Measurements from ENCODE around the gene UGT1A4.
A peak's percentile ranks its signal among the peaks of the same experiment; 100 is the strongest.

Gene UGT1A4

DNA sequence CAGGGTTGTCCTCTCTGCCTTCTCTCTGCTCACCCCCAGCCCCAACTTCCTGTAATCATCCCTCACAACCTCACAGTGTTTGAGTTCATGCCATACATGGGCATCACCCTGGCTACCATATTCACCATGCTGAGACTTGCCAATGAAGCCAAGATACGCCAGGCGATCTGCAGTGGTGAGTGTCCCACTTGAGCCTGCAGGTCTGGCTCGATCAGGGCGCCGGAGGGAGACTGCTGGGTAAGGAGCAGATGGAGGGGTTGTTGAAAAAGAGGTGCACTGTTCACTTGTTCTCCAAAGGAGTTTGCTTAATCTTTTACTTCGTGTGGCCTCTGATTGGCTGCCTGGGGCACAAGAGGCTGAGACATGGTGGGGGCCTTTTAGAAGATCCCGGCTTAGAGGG, 74.2 kb downstream of the UGT1A4 start:
- DNase-seq: no peak

DNA sequence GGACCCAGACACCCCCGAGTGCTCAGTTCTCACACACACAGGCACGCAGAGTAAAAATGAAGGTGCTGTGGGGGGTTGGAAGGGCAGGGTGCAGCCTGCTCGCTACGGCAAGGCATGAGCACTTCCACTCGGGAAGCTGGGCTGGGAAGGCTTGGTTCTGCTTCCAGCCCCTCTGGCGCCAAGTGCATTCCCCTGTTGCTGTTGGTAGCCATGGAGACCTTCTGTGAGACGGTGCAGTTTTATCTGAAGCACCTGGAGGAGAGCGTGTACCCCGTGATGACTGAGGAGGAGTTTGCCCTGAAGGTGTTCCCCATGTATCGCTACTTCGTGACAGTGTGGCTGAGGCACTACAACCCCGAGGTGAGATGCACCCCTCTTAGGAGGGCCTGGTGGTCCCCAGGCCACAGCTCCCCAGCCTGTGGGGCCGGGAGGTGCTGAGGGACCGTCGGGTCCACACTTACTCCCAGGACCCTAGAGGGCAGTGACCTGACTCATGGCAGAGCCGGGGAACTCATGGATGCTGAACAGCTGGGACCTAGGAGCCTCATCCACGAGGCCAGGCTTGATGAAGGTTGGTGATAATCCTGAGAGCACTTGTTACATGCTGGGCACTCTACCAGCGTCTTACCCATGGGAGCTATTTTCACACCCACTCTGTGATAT, 75.1 kb downstream of the UGT1A4 start:
- DNase-seq: no peak

DNA sequence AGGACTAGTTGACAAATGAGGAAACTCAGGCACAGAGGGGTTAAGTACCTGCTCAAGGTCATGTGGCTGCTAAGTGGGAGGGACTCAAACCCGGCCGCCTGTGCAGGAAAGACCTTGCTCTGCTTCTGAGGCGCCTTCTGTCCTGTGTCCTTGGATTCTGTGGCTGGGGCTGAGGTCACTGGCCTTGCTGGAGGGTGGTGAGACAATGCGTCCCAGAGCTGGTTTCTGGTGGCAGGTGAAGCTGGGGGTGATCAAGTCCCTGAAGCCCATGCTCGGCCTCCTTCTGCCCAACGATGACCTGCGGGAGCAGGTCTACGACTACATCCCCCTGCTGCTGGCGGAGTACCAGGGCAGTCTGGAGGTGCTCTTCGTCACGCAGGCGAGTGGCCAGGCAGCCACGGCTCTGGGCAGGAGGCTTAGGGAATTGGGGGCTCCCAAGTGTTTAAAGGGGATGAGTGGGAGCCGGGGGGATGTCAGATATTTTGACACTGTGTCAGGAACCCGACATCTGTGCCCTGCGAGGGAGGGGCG, 75.7 kb downstream of the UGT1A4 start:
- no peak for DNase-seq

DNA sequence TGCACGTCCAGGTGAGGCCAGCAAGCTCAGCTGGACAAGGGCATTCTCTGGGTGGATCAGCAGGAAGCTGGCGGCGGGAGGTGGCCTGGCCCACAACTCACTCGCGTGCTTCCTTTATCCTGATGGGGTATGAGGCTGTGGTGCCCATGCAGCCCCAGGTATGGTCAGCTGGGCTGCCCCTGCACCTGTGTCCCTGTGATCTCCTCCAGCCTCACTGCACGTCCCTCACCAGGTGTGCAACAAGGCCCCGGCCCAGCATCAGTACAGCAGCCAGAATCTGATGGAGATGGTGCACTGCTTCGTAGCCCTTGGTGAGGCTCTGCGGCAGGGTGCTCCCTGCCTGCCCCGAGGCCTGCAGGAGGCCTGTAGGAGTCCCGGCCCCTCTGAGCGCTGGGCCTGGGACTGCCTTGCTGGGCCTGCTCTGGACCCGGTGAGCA, 77.2 kb downstream of the UGT1A4 start:
- DNase-seq: no peak

DNA sequence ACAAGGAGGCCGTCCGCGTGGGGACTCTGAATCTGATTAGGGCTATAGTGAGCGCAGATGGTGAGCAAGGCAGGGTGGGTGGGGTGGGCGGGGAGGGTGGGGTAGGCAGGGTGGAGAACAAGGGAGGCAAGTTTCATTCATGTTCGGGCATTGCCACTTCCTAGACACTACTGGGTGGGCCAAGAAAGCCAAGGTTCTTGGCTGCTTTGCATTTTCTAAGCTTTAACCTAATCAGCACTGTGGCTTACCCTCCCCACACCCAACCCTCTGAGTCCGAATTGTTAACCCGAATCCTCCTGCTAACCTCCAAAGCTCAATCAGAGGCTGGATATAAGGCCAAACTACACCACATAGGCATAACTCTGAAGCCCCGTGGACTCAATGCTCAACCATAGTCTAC, 77.7 kb downstream of the UGT1A4 start:
- peak in 1 of 2 experiments; percentile 24 for DNase-seq

DNA sequence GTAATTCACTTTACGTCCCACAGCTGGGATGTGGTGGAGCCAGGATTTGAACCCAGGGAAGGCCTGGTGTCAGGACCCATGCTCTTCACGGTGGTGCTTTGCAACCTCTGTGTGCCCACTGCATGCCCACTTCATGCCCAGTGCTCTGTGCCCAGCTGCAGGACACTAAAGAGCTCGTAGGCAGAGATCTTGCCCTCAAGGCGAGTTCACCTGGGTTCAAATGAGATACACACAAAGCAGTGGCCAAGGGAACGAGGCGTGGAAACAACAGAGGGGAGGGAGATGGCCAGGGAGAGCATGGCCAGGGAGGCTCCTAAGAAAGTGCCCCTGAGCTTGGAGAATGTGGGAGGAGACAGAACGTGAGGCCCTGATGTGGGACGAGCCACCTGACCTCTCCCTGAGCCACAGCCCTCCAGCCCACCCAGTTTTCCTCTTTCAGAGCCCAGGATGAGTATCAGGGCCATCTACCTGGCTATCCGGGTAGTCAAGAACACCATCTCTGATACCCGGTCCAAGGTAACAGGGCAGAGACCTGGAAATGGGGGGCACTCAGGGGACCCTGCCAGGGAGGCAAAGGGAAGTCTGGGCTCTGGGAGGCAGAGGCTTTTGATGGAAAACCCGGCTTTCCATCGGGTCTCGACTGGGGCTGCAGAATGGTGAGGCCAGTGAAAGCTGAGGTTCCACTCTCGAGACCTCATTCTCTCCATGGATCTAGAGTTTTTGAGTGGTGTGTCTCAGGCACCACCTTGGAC, 80.0 kb downstream of the UGT1A4 start:
- no peak for DNase-seq

DNA sequence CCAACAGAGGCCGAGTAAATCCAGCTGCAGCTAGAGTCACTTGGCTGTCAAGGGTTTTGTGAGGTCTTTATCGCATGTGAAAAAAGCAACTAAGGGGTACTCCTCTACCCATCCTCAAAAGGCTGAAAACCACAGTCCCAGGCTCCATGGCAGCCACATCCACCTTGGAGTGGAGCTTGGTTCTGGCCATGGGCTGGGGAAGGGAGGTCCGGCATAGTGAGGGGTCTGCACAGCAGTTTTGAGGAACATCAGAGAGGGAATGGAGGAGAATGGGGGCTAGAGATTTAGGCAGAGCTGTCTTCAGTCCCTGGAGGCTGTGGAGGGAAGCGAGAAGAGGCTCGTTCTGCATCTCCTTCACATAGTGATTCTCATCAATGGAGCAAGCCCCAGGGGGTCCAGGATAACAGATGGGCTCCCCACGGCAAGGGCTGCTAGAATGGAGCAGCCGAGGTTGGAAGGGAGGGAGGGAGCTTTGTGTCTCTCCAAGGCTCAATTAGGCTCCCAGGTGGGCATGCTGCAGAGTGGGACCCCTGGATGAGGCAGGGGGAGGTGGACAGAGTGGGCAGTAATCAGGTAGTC, 80.6 kb downstream of the UGT1A4 start:
- peak; percentile 31 to 61 for DNase-seq

DNA sequence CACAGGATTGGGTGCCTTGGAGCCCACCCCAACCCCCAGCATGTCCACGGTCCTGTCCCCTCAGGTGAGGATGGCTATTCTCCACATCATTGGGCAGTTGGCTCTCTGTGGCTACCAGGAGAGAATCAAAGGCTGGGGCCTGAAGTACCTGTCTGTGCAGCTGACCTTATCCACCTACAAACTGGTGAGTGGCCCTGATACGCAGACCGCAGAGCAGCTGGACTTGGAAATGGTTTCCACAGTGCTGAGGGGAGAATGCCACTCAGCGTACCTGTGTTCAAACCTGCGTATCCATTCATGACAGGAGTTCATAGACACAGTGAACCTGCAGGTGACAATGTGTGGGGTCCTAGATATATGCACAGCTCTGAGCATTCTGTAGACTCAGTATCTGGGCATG, 81.2 kb downstream of the UGT1A4 start:
- no peak for DNase-seq

DNA sequence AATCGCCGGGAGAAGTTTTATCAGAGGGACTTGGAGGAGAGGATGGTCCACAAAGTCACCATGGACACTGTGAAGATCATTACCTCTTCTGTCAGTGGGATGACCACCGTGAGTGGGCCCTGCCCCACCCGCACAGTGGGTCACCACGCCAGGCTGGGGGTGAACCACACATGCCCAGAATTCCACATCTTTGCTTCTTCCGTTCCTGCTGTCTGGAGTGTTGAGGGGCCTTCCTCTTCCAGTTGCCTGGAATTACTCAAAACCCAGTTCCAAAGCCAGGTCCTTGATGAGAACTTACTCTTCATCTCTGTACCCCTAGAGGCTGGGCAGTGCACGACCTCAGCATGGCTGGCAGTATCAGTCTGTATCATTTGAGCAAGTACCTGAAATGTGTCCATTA, 81.7 kb downstream of the UGT1A4 start:
- no peak for DNase-seq

DNA sequence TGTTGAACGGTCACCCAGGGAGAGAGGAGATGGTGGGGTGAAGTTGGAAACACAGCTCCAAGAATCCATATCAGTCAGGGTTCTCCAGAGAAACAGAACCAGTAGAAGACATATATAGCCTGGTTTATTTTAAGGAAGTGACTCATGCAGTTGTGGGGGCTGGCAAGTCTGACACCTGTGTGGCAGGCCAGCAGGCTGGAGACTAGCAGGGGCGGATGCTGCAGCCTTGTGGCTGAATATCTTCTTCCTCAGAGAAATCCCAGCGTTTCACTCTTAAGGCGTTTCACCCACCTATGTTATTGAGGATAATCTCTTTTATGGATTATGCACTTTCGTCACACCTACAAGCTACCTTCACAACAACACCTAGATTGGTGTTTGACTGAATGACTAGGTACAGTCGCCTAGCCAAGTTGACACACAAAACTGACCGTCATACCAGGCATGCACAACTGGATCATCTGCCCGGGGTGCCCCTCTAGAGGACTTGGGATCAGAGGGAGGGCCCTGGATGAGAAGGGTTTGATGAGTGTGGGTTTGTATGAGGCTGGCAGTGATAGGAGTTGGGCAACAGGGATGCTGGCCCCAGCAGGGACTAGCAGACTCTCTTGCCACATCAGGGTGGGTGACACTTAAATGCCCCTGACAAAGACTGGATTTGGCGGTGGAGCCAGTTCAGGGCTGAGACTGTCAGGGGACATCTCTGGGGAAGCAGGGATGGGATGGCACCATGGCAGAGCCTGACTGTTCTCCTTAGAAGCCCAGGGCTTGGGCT, 83.0 kb downstream of the UGT1A4 start:
- DNase-seq: no peak

DNA sequence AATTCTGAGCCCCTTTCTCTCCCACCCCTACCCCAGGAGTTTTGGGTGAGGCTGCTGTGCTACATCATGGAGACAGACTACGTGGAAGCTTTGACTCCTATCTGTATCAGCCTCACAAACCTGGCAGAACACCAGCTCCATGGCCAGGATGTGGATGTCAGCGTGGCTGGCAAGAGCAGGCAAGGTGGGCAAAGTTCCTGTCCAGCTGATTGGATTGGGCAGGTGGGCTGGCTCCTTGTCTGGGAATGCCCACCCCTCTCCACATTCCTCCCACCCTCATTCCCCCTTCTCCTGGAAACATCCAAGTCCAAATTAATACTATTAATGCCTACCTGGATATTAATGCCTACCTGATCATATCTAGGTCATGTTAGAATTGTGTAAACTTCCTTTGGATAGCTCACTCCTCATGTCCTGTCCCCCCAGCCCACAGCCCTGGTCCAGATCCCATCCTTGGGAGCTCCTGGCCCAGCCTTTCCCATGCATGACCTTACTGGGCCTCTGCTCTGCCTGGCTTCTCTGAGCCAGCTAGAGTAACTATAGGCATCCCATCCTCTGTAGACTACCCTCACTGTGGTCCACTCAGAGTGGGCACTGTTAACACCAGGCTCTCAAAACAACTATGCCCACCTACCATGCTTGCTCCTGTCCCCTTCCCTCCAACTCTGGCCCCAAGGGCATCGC, 83.7 kb downstream of the UGT1A4 start:
- no peak for DNase-seq

DNA sequence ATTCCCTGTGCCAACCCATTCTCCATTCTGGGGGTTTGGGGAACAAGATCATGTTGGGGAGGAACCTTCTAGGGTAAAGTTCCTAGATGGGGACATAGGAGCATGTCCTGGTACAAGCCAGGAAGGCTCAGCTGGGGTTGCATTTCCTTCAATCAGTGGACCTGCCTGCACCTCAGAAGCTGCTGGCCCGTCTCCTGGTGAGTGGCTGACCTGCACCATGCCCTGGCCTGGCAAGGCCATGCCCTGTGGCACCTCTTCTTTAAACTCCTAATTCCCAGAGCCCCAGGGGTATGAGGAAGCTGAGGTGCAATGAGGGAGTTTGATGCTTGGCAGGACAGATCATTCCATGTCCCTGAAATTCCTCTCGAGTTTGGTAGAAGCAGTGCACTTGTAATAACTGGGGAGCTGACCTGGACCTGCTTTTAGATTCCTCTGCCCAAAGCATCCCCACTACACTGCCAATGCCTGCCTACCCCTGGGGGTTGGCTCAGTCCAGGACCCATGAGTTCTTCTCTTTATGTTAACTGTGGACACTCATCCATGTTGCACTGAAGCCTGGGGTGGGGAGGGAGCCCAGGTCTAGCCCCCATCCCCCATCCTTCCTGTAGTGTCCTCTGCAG, 84.9 kb downstream of the UGT1A4 start:
- DNase-seq: no peak

DNA sequence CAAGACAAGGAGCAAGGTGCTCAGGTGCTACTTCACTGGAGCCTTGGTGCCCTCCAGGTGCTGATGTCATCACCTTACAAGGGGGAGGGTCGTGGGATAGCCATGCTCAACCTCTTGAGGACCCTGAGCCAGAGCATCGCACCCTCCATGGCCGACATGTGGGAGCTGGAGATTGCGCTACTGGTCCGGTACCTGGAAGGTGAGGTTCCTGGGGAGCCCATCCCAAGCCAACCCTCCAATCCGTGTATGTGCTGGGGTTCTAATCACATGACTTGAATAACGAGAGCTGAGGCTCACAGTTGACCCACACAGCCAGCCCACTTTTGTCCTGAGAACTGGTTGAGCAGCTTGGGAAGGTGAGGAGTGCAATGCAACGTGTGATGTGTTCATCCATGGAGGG, 85.5 kb downstream of the UGT1A4 start:
- DNase-seq: no peak

DNA sequence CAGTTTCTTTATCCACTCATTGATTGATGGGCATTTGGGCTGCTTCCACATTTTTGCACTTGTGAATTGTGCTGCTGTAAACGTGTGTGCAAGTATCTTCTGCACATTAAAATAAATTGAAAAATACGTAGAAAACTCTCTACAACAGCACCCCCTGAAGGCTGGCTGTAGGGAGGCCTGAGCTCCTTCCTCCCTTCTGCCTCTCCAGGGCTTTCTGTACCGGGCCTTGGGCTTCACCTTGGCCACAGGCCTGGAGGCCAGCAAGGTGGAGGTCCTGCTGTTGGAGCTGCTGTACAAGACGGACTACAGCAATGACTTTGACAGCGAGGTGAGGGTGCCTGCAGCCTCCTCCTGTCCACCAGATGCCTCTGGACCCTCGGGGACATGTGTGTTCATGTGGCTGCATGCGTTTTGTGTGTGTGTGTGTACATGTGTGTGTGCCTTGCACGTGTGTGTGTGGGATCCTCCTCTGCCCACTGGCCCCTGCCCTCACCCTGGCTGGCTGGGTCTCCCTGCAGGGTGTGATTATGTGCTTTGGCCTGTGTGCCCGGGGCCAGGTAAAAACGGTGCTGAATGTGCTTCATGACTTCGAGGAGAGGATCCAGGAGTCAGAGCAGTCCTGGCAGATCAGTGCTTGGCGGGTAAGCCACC, 88.8 kb downstream of the UGT1A4 start:
- no peak for DNase-seq

DNA sequence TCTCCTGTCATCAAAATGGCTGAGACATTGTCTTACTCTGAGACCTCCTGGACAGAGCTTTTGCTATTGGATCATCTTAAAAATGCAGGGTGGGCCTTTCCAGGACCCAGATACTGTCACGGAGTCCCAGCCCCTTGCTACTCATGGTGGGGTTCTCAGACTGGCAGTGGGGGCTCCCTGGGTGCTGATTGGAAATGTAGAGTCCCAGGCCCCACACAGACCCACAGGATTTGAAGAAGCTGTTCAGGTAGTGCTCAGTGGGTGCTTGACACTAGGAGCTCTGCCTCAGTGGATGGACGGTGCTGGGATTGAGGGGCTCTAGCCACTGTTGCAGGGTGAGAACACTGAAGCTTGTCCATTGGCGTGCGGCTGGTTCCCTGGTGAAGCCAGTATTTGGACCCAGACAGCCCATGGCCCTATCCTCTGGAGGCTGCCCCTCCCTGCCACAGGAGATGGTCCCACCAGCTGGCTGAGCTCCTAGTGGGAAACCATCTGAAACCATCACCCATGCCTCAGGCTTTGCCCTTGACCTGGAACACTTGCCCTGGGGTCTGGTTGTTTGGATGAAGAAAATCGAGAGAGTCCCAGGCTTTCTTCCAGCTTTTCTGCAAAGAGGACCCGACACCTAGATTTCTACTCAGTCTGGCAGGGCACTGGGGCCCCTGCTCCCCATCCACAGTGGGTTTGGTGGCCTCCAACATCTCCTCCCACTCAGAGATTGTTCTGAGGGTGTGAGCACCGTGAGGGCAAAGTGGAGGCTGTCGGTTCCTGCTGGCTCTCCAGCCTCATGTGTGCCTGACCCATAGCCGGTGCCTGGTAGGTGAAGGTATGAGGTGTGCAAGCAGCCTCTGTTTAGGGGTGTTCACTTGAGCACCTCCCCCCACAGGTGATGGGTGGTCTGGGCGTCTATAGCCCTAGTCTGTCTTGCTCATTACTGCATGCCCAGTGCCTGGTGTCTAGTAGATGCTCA, 89.7 kb downstream of the UGT1A4 start:
- DNase-seq: no peak

DNA sequence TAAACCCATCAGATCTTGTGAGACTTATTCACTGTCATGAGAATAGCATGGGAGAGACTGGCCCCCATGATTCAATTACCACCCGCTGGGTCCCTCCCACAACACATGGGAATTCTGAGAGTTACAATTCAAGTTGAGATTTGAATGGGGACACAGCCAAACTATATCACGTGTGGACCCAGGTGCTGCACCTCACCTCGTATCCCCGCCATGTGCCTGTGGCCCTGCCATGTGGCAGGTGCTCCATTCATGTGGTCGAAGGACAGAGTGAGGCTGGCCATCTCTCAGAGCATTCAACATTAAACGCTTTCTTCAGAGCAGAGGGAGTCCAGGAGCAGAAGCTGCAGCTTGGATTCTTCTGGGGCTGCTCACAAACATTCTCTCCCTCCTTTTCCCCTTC, 91.8 kb downstream of the UGT1A4 start:
- no peak for DNase-seq

DNA sequence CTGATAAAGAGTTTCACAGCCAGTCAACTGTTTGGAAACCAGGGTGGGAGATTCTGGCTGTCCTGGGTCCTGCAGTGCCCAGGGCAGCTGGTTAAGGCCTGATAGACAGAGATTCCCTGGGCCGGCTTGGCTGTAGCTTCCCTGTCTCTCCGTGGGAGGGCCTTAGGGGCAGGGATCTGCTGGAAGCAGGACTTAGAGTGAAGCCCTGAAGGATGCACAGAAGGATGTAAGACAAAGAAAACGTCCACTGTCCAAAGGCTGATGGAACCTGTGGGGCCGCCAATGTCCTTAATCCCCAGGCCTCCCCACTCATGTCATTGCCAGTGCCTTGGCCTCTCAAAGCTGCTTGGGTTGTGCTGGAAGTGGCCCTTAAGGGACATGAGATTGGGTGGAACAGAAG, 92.6 kb downstream of the UGT1A4 start:
- no peak for DNase-seq

DNA sequence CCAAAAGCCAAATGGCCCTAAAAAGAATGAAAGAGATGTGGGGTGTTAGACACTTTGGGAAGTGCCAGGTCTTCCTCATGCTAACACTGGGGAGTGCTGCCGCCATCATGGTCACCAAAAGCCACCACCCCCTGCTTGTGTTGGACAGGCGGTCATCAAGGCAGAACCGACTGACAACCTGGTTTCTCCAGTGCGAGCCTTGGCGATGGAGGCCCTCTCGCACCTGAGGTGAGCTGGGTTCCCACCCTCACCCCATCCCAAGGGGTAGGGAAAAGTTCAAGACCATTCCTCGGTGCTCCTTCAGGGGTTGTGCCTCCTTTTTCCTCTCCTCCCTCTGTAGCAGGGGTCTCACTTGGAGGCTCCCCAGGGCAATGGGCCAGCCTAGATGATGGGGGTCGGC, 93.2 kb downstream of the UGT1A4 start:
- no peak for DNase-seq

DNA sequence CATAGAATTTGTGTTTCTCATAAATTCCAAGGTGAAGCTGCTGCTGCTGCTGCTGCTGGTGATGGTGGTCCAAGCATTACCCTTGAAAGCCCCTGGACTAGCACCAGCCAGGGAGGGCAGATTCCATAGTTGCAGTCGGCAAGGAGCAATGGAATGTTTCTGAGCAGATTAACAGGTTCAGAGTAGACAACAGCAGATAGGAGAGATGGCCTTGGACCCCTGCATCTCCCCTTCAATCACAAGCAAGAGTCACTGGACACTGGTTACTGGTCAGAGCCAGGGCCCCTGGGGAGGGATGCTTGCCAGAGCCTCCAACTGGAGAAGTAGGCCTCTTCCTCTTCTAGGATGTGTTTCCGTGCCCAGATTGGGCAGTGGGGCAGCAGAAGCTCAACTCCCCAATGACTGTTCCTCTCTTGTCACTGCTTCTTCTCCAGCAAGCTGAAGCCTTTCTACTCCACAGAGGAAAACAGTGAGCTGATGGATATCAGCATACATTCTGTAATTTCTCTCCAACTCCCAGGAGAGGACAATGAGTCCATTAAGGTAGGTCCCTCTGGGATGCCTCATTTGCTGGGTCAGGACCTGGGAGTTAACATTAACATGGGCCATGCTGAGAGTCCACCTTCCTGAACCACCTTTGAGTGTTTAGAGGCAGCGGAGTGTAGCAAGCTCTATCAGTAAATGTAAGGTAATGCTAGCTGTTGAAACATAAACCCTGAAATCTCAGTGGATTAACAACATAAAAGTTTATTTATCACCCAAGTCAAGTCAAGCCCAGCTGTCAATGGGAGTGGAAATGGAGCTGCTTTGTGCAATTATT, 94.9 kb downstream of the UGT1A4 start:
- DNase-seq: no peak
